ENCODE results near the gene PDZD2. TPM values are rescaled to one million over a fixed set of nuclear protein-coding genes. Genes with fewer than 3 reads are reported as not detected.

PDZD2 gene
- total RNA-seq, 2 donors from 2014 or later = not detected

DNA sequence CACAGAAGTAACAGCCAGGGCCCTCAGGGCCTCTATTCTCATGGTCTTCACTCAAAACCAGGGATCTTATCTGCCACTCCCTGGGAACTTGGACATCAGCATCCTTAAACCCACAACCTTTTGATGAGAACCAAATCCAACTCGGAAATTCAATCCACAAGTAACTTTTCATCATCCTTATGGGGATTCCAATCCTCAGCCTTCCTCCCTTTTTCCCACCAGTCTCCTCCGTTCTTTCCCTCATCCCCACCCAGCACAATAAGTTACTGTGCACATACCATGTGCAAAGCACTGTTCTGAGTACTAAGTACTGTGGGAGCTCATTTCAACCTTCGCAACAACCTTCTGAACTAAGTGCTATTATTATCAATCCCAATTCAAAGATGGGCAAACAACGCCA, 518.1 kb downstream of the PDZD2 start:
- Mint-ChIP-seq H3K9me3 (no peaks in the 10 kb centered on the region), H3K4me1 (ENCODE audit: low read depth in 2 of 2) (peaks cover 24% of the 10 kb centered on the region in 2 donors), H3K27ac (no peak overlapping the region), H3K36me3 (no peaks in the 10 kb centered on the region), H3K4me3 (no peak overlapping the region), H3K27me3 (no peaks in the 10 kb centered on the region)
- ATAC-seq (no peak), DNase-seq (ENCODE audit: low spot score) (no peak)

DNA sequence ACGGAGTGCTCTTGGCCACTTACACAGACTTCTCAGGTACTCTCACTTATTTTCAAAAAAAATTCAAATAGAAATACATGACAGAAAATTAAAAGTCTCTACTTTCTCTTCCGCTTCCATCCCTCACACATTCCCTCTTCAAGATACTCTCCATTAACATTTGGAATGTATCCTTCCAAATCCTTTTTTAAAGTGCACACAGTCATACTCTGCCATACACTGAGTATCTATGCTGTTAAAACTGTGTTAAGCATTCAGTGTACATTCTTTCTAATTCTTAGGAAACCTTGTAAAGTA, 519.7 kb downstream of the PDZD2 start:
- DNase-seq (ENCODE audit: low spot score) = no peak
- no peak for ATAC-seq
- Mint-ChIP-seq H3K4me1 (ENCODE audit: low read depth in 2 of 2) (peaks cover 17 to 20% of the 10 kb centered on the region in 2 donors), H3K36me3 (no peaks in the 10 kb centered on the region), H3K4me3 (no peak overlapping the region), H3K27me3 (no peaks in the 10 kb centered on the region), H3K9me3 (no peaks in the 10 kb centered on the region), H3K27ac (no peak overlapping the region)

DNA sequence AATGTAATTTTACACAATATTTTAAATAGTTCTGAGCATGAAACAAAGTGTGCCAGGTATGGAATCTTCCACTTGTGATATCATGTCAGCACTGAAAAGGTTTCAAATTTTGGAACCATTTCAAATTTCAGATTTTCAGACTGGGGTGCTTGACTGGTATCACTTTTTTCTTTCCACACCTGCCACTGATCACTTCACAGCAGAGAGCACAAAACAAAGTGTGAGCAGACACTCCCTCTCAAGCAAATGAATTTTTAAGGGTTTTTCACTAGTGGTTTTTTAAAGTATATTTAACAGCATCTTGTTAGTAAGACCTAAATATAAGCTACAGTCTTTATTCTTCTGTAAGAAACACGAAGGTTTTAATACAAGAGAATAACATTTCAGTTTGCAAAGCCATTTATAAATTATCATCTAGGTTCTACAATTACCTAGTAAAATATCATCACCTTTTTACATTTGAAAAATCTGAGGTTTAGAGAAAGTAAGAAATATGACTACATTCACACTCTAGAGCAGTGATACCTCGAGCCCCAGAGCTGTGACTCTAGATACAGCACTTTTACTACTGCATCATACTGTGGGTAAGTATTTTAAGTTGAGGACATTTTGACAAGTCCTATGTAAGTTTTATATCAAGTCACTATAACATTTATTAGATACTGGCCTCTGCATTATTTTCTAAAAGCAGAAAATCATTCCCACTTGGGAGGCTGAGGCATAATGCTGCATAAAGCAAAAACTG, 520.6 kb downstream of the PDZD2 start:
- Mint-ChIP-seq H3K27ac (no peak overlapping the region), H3K36me3 (no peaks in the 10 kb centered on the region), H3K4me1 (ENCODE audit: low read depth in 2 of 2) (peaks cover 18 to 21% of the 10 kb centered on the region in 2 donors), H3K9me3 (no peaks in the 10 kb centered on the region), H3K4me3 (no peak overlapping the region), H3K27me3 (no peaks in the 10 kb centered on the region)
- ATAC-seq (peak in 1 of 2 donors; percentile 59), DNase-seq (ENCODE audit: low spot score) (no peak)

DNA sequence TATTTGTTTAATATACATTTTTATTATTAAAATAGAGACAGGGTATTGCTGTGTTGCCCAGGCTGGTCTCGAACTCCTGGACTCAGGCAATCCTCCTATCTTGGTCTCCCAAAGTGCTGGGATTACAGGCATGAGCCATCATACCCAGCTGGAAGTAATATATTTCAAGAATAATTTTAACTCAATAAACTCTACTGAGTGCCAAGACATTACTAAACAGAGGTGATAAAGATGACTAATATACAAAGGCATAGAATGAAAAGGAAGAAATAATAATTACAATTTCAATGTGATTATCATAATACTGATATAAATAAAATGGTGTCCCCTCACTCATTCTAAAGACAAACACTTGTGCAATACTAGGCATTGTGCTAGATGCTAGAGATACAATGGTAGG, 521.3 kb downstream of the PDZD2 start:
- Mint-ChIP-seq H3K4me3 (peak overlapping the region; percentile 22), H3K9me3 (no peaks in the 10 kb centered on the region), H3K36me3 (no peaks in the 10 kb centered on the region), H3K4me1 (ENCODE audit: low read depth in 2 of 2) (peaks cover 18 to 20% of the 10 kb centered on the region in 2 donors), H3K27ac (no peak overlapping the region), H3K27me3 (no peaks in the 10 kb centered on the region)
- no peak for DNase-seq (ENCODE audit: low spot score)
- no peak for ATAC-seq

Other genes with a start within 250 kb of the PDZD2 start
- 100 to 1,000 TPM in 1 of 2 donors, 10 to 100 TPM in 1; 71.5 to 105 TPM for gene DROSHA, start 107.0 kb upstream of the PDZD2 start, total RNA-seq
- gene C5orf22, start 106.8 kb upstream of the PDZD2 start, total RNA-seq = 10 to 100 TPM; 25.5 to 29.5 TPM

Measured in natural killer cell treated with Interleukin-12 subunit alpha and Interleukin-12 subunit beta and Interleukin-15 and Interleukin-18, amount 100 ng/mL, for 72 hours (primary cell).